Mesothelial cell of epicardium (in vitro differentiated cells): ENCODE results near the gene USE1. TPM values are rescaled to one million over a fixed set of nuclear protein-coding genes. Genes with fewer than 3 reads are reported as not detected.

ENCODE experiments used
- DNase-seq, 2 experiments: peaks; one replicate each; pipeline ENCODE4 v3.0.0; 2021; ENCODE audit warnings: low spot score in 2 of 2; ENCODE audit not compliant: unreplicated experiment in 2 of 2
- H3K27ac Mint-ChIP-seq: 2 replicates; pipeline ENCODE4 v1.8.0; 2021; ENCODE audit warnings: mixed read lengths
- H3K27me3 Mint-ChIP-seq: 2 replicates; pipeline ENCODE4 v1.8.0; 2021; ENCODE audit warnings: low read depth, mixed read lengths
- H3K36me3 Mint-ChIP-seq: 2 replicates; pipeline ENCODE4 v1.8.0; 2021; ENCODE audit warnings: mixed read lengths
- H3K4me1 Mint-ChIP-seq: 2 replicates; pipeline ENCODE4 v1.8.0; 2021; ENCODE audit warnings: mixed read lengths
- H3K4me3 Mint-ChIP-seq: 2 replicates; pipeline ENCODE4 v1.8.0; 2021; ENCODE audit warnings: mild to moderate bottlenecking, moderate library complexity, mixed read lengths
- H3K9me3 Mint-ChIP-seq: 2 replicates; pipeline ENCODE4 v1.8.0; 2021; ENCODE audit warnings: mixed read lengths
- CTCF ChIP-seq: fragments of 200-600 bp; sonication (generic); IDR thresholded peaks from one replicate; pipeline ENCODE4 v1.5.0; 2021; ENCODE audit warnings: antibody characterized with exemption; ENCODE audit not compliant: unreplicated experiment
- total RNA-seq: library from RNA; stranded (reverse); gene quantifications from 3 replicates; pipeline ENCODE4 v1.2.1, GENCODE V29; 2021

USE1 gene
- total RNA-seq, 1 donor from 2014 or later, result 25.8 TPM

GRCh38 chr19:17178291-17178690 lies 36.9 kb upstream of the USE1 start:
- Mint-ChIP-seq H3K36me3 (peaks cover 22% of the 10 kb centered on the region), H3K27me3 (no peaks in the 10 kb centered on the region), H3K27ac (no peak overlapping the region), H3K4me1 (peaks cover 2% of the 10 kb centered on the region), H3K4me3 (no peak overlapping the region), H3K9me3 (no peaks in the 10 kb centered on the region)
- no peak for DNase-seq
- TF ChIP-seq CTCF, result no peak

- Mint-ChIP-seq H3K27me3 (no peaks in the 10 kb centered on the region), H3K4me1 (peaks cover 2% of the 10 kb centered on the region), H3K4me3 (no peak overlapping the region), H3K36me3 (peaks cover 26% of the 10 kb centered on the region), H3K9me3 (no peaks in the 10 kb centered on the region), H3K27ac (no peak overlapping the region)
- TF ChIP-seq CTCF, result no peak
- DNase-seq, result no peak
These were observed 34.0 kb upstream of the USE1 start for GRCh38 chr19:17180997-17181702.

DNA sequence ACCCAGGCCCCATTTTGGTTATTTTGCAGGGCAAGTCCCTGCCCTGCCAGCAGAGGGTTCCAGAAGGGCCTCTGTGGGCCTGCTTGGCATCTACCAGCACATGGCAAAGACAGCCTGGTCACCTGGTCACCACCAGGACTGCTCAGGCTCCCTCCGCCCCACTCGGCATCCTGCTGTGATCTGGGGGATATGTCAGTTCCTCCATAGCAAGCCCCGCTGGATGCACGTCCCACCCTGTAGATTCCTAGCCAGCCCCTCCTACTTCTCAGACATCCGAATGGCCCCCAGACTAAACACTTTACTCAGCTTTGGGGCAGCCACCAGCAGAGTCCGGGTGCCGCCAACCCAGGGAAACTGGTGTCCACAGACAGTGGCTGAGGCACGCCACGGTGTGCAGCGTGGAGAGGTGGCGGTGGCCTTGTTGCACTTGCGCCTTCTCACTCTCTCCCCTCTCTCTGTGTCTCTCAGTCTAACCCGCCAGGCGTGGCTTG lies 31.8 kb upstream of the USE1 start:
- no peak overlapping the region for H3K4me3 Mint-ChIP-seq
- H3K4me1 Mint-ChIP-seq, result peaks cover 2% of the 10 kb centered on the region
- no peak for DNase-seq
- TF ChIP-seq CTCF, result no peak
- no peak overlapping the region for H3K27ac Mint-ChIP-seq
- H3K9me3 Mint-ChIP-seq, result no peaks in the 10 kb centered on the region
- H3K27me3 Mint-ChIP-seq, result no peaks in the 10 kb centered on the region
- H3K36me3 Mint-ChIP-seq, result peaks cover 19% of the 10 kb centered on the region

- Mint-ChIP-seq H3K36me3 (peaks cover 18% of the 10 kb centered on the region), H3K9me3 (no peaks in the 10 kb centered on the region), H3K27me3 (no peaks in the 10 kb centered on the region), H3K4me3 (no peak overlapping the region), H3K4me1 (no peaks in the 10 kb centered on the region), H3K27ac (no peak overlapping the region)
- TF ChIP-seq CTCF, result no peak
- no peak for DNase-seq
These were observed 31.3 kb upstream of the USE1 start for GRCh38 chr19:17183858-17184321.

- no peaks in the 10 kb centered on the region for H3K27me3 Mint-ChIP-seq
- no peak for TF ChIP-seq CTCF
- no peak for DNase-seq
- H3K9me3 Mint-ChIP-seq, result no peaks in the 10 kb centered on the region
- no peak overlapping the region for H3K27ac Mint-ChIP-seq
- H3K4me3 Mint-ChIP-seq, result no peak overlapping the region
- H3K4me1 Mint-ChIP-seq, result no peaks in the 10 kb centered on the region
- H3K36me3 Mint-ChIP-seq, result peaks cover 22% of the 10 kb centered on the region
These were observed 30.8 kb upstream of the USE1 start for GRCh38 chr19:17184371-17184841.
